HG02973 (cell line): ENCODE measurements around the gene TMPRSS11B.
"Not testable (repeated sequence)": the region's sequence is repeated elsewhere in the genome, so short reads cannot be mapped to it uniquely, and the experiment has no call there.

Source experiments
- ATAC-seq: cut with Tn5 transposase; IDR thresholded peaks from one replicate; pipeline ENCODE4 v1.9.1; 2021; ENCODE audit warnings: moderate library complexity; ENCODE audit not compliant: unreplicated experiment

The TMPRSS11B gene

DNA sequence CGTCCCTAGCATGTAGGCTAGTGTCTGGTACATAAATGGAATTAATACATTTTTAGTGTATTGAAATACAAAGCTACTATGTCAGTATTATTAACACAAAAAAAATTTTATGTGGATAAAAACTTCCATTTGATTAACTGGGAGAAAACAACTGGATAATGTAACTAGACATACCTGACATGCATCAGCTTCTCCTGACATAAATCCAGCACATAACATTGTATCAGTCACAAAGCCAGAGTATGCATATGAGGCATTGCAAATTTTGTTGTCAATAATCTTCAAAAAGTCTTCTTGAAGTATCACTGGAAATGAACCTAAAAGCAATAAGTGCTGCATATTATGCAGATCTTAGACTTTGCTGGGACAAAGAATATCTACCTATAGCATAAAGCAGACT lies 16.9 kb downstream of the TMPRSS11B start:
- no peak for ATAC-seq

DNA sequence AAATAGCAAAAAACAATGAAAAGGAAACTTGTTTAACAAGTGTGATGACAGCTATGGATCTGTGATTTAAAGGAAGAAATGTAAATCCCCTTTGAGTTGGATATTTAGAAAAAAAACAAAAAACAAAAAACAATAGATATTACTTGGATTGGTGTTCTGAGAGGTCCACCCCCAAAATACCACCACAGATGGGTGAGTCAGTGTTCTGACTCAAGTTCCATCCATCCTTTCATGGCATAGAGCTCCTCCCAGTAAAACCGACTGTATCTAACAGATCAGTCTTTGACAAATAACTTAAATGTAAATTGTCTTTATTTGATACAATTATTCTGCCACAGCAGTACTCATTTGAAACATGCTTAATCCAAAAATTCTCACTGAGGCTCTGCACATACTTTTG lies 27.4 kb downstream of the TMPRSS11B start:
- ATAC-seq, result no peak

DNA sequence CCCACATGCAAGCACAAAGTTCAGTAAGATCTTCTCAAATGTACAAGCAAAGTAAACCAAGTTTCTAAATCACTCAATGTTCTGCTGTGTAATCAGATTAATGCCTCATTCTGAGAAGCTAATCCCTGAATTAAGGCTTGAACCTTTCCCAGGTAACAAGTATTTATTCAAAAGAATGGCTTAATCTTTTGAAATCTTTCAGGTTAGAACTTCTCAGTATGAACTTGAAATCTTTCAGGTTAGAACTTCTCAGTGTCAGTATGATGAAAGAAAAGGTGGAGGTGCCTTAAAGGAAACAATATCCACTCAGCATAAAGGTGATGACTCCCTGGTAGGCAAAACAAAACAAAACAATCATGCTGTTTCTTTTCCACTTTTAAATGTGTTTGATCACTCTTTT lies 29.0 kb downstream of the TMPRSS11B start:
- ATAC-seq, result no peak

DNA sequence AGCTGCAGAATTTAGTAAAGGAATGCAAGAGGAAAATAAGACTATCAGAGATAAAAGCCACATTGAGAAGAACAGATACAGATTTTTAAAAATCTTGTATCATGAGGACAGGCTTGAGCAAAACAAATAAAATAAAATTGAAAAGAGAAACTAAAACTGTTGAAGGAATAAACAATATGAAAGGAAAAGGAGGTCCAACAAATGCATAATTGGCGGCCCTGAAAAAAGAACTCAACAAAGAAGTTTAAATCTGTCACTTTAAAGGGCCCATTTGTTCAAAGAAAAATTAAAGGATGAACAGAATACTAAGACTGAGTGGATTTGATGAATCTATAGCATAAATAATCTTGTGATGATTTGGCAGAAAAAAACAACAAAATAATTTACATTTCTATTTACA lies 36.5 kb downstream of the TMPRSS11B start:
- ATAC-seq, result no peak

DNA sequence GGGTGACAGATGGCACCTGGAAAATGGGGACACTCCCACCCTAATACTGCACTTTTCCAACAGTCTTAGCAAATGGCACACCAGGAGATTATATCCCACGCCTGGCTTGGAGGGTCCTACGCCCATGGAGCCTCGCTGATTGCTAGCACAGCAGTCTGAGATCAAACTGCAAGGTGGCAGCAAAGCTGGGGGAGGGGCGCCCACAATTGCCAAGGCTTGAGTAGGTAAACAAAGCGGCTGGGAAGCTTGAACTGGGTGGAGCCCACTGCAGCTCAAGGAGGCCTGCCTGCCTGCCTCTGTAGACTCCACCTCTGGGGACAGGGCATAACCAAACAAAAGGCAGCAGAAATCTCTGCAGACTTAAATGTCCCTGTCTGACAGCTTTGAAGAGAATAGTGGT lies 51.2 kb downstream of the TMPRSS11B start:
- ATAC-seq, result not testable (repeated sequence)

DNA sequence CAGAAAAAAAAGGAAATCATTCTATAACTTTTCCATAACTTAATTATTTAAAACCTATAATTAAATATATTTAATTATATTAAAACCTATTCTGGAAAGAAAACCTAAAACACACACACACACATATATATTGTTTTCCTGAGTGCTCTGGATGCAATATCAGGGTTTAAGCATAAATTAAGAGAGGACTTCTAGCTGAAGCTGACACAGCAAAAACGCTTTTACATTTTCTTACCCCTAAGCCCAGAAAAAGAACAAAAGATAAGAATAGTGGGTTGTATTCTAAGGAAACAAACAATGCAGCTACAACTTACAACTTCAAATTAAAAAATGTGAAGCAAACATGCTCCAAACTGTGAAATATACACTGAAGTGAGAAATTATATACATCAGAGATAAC lies 52.3 kb downstream of the TMPRSS11B start:
- ATAC-seq, result no peak

DNA sequence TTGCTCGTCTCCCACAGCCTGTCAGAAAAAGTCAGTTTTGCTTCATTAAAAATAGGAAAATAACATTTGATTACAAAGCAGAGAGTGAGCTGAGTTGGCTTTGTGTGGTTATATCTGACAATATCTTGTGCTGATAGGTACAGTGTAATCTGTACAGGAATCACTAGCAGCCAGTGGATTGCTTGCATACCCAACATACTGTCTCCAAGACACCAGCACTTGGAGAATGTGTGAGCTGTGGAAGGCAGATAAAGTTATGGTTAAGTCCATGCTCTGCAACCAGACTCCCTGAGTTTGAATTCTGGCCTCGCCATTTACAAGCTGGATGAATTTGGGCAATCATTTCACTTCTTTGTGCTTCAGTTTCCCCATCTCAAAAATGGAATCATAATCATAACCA lies 58.3 kb downstream of the TMPRSS11B start:
- no peak for ATAC-seq

DNA sequence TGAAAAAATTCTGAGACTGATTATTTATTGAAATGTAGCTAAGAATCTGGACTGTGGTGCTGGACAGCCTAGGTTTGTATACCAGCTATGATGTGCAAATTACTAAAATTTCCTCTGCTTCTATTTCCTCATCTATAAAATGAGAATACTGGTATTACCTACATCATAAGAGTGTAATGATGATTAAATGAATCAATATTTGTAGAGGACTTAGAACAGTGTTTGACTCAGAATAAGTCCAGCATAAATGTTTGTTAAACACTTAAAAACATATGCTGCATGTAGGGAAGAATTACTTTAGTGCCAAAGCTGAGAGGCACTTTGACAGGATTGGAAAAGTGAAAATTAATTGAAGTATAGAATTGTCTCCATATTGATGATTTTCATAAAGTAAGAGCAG lies 60.6 kb downstream of the TMPRSS11B start:
- ATAC-seq, result no peak

DNA sequence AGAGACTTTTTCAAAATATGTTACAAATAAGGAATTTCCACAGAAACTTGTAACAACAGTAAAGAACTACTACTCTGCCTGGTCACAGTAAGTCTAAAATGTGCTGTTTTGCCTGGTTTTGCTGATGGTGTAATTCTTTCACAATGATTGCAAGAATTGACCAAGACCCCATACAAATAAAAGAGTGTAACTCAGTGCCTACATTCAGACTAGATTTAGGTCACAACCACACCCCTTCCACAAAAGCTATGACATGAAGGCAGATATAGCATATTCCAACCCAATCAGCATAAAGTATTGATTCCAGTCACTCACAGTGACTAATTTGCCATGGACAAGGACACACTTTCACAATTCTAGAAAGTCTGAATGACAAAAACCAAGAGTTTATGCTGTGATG lies 62.1 kb downstream of the TMPRSS11B start:
- ATAC-seq, result no peak

DNA sequence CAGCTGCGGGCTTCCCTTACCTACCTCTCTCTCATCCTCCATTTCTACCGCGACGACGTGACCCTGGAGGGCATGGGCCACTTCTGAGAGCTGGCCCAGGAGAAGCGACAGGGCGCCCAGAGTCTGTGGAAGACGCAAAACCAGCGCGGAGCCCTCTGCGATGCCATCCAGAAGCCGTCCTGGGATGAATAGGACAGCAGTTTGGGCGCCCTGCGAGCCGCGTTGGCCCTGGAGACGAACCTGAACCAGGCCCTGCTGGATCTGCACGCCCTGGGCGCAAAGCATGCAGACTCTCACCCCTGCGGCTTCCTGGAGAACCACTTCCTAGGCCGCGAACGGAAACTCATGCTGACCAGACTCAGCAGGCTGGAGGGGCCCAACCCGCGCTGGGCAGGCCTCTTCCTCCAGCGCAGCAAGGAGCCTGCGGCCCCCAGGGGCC lies 63.1 kb downstream of the TMPRSS11B start:
- no peak for ATAC-seq

DNA sequence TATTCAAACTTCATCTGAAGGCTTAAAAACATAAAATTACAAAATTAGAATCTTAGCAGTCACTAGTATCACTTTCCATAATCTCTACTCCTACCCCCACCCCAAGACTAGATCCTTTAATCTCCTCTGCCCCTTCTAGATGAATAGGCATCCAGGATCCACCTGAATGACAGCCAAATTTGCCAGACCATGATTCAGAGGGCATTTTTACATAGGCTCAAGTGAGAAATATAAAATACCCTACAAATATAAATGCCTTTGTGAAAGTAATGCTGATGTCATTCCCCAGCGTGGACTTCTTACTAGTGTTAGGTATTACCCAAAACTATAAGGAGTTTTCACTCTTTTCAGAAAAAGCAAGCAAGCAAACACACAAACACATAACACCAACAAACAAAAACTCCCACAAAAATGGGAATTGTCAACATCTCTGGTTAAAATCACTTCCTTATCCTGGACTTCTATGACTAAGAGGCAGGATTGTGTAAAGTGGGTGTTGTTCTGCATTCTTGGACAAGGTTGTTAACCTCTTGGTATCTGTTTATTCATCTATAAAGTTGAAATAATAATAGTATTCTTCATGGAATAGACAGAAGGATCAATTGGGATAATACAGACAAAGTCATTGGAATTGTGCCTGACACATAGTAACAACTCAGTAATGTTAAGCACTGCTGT lies 64.5 kb downstream of the TMPRSS11B start:
- ATAC-seq, result no peak

DNA sequence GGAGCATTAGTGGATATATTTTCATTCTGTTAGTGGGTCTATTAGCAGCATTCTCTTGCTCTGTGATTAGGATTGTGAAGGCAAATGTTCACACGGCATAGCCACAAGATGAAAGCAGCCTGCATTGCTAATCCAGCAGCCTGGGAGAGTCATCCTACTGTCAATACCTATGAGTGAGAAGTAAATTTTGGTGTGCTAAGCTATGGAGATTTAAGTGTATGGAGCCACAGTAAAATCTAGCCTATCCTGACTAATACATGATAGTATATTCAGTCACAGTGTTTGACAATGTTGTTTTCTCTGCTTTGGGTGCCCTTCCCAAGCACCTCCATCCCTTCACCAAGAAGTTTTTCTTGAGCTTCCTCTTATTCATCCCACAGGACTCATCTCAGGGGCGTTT lies 68.6 kb downstream of the TMPRSS11B start:
- no peak for ATAC-seq
